CD4-positive, alpha-beta T cell treated with Interleukin-17A for 1 hour (primary cell): ENCODE data around the gene PPARD.

Experiments used
- DNase-seq: peaks from one replicate; pipeline ENCODE4 v3.0.0-alpha.2; 2020

PPARD gene

GRCh38 chr6:35474131-35474941, 132.0 kb downstream of the PPARD start:
- DNase-seq, result no peak

GRCh38 chr6:35474942-35475570, 132.7 kb downstream of the PPARD start:
- no peak for DNase-seq

GRCh38 chr6:35475573-35475972, 133.2 kb downstream of the PPARD start:
- no peak for DNase-seq

- no peak for DNase-seq
These were observed 133.6 kb downstream of the PPARD start for GRCh38 chr6:35476004-35476403.

- no peak for DNase-seq
These were observed 134.7 kb downstream of the PPARD start for GRCh38 chr6:35477028-35477427.
